IPS-NIHi11 (cell line): ENCODE results near the gene SPATA20.

Experiments
- DNase-seq: peaks from one replicate; pipeline ENCODE4 v3.0.0; 2012; ENCODE audit warnings: mixed read lengths, low spot score

The SPATA20 gene

DNA sequence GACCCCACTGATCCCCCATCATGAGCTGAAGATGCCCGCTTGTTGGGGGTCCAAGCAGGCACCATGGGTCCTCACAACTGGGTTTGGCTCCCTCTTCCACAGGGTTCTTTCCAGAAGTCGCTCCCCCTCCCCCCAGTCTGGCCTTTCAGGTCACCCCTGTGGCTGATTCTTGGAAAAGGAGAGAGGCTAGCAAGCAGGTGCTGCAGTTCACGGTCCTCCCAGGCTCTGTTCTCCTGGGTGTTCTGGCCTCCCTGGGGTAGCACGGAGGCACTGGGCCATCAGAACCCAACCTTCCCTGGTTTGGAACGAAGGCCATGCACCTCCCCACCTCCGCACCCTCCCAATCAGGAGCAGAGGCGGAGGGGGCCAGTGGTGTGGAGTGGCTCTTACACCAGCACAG lies 32.4 kb downstream of the SPATA20 start:
- no peak for DNase-seq

DNA sequence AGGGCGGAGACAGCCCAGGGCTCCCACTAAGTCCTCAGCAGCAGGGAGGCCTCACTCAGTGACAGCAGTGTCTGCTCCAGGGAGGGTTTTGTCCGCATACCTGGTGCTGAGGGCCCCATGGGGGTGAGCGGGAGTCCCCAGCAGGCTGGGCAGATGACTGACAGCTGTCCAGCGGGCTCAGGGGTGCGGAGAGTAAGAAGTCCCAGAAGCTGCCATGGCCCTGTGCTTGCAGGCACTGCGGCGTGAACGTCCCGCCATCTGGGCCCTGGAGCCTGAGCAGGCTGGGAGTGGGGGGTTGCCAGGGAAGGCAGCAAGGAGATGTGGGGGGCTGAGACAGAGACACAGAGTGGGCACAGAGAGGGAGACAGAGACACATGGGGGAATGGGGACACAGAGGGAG lies 33.7 kb downstream of the SPATA20 start:
- no peak for DNase-seq

DNA sequence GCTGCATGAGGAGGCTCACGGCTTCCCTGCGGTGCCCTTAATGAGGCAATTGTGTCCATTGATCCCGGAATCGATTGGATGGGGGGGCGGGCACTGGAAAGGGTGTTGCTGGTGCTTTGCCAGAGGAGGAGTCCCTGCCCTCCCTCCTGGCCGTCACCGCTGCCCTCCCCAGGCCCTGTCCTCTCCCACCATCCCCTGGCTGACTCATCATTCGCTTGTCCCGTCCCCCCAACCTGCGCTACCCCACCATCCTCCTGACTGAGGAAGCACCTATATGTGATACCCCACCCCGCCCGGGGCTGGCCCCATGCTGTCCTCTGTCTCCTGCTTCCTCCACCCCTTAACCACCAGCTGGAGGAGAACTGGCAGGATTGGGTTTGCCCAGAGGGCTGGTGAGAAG lies 34.3 kb downstream of the SPATA20 start:
- DNase-seq = no peak

DNA sequence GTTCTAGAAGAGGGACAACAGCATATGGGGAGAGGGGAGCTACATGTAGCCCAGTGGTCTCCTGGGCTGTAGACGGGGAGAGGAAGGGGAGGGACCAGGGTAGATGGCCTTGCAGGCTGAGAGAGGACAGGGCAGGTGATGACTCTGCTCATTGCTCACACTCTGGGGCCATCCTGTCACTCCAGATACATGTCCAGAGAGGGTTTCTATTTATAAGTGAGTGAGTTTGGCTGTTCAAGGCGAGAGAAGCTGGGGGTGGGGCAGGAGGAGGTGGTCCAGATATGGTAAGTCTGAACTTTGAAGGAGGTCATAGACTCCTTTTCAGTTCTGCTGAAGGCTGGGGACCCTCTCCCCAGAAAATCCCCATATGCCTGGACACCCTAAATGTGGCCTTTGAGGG lies 35.8 kb downstream of the SPATA20 start:
- DNase-seq = no peak

DNA sequence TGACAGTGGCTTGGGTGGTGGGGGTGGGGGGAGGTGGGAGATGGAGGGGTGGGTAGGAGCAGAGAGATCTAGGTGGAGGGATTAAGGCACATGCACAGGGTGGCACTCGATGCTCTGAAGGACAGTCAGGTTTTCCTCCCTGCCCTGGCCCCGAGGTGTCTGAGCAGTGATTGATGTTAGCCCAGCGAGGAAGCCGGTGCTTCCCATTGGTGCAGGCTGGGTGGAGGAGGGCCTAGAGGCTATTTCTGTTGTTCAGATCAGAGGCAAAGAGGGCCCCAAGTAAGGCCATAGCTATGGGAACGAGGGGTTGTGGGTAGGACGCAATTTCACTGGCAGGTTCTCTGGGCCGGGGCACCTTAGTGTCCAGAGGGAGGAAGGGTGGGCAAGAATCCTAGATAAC lies 36.7 kb downstream of the SPATA20 start:
- DNase-seq = peak; percentile 63

DNA sequence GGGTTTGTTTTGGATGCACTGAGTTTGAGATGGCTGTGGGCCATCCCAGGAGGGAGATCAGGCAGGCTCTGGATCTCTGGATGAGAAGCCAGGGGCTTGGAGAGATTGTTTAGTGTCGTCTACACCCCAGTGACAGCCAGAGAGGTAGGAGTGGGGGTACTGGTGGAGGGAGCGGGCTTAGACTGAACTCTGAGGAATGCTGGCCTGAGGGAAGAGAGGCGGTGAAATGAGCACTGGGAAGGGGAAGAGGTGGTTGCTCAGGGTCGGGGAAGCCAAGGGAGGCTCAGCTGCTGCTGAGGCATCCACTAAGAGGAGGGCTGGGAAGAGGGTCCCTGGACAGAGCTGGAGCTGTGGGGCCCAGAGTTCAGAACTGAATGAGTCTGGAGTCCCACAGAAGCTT lies 37.1 kb downstream of the SPATA20 start:
- DNase-seq = no peak

DNA sequence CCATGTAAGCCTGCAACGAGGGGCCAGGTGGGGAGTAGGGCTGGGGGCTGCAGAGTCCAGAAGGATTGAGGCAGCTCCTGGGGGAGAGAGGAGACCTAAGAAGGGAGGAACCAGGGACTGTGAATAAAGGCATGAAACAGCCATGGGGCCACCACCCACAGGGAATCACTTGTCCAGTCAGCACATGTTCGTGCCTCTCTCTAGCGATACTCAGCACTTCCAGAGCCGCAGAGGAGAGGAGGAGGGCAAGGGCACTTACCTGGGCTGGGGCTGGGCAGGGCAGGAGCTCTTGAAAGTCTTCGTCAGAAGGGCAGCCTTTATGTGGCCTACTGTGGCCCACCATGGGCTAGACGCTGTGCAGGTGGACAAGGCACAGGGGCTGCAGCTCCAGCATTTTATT lies 37.8 kb downstream of the SPATA20 start:
- DNase-seq = no peak

DNA sequence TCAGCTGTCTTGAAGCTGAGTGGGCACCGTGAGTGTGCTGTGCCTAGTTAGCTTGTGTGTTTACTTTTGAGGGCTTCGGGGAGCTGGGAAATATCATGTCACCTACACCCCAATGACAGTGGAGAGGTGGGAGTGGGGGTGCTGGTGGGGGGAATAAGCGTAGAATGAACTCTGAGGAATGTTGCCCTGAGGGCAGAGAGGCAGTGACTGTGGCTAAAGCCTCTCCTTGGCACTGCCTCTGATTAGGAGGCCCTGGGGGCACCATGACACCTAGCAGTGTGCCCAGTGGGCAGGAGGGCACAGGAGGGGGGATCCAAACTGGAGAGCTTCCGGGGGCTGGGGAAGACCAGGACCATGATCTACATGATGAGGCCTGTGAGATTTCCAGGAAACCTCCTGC lies 38.4 kb downstream of the SPATA20 start:
- no peak for DNase-seq

DNA sequence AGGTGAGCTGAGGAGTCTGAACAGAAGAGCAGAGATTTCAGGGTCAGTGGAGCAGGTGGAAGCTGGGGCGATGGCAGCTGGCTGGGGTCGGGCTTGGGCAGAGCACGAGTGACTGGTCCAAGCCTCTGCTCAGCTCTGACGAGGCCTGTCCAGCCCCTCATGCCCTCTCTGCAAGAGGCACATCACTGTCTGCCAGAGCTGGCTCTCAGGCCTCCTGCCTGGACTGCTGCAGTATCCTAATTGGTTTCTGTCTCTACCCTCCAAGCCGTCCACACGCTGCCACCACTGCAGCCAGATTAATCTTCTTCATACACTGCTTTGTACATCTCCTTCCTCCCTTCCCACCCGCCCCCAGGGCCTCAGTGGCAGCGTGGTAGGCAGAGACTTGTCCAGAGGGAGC lies 38.9 kb downstream of the SPATA20 start:
- no peak for DNase-seq

DNA sequence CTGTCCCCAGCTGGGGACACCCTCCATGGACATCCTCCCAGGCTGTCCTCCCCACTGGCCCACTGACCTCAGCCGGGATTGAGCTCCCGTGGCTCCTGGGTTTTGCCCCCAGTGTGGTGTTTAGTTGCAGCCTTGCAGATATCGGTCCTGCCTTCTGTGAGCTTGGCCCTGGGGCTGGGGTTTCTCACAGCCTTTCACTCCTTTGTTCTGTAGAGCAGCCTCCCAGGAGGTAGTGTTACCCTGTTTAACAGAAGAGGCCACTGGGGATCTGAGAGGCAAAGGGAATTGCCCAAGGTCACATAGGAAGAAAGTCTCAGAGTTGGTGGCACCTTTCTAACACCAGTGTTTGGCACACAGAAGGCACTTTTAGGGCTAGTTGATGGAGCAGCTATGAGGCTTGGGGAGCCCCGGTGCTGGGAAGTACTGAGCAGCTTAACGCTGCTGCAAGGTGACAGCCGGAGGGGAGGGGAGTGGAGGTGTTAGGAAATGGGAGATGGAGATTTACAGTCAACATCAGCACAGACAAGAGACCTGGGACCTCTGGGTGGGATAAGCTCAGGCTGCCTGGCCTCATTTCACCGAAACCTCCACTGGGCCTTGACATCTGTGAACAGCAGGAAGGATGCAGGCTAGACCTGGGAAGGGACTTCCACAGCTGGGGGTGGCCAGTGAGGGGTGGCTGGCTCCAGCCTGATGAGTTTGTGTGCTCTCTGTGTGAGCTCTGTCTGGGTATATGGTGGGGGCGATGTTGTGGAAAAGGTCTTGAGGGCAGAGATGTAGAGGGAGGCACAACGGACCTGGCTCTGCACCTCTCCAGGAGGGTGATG lies 39.7 kb downstream of the SPATA20 start:
- no peak for DNase-seq

DNA sequence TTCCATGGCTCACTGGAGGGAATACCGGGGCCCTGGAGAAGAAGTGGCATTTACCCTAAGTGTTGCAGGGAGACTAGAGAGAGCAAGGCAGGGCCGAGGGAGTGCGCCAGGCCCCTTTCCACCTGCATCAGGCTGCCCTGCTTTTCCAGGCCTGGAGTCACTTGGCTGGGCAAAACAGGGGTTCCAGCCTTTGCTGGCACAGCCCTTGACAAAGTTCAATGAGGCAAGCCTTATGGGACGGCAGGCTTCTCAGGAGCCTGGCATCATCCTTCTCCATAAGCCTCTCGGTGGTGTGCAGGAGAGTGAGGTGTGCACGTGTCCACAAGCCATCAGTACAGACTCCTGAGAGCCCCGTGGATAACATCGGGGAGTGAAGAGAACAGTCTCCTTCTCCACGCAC lies 40.6 kb downstream of the SPATA20 start:
- no peak for DNase-seq

DNA sequence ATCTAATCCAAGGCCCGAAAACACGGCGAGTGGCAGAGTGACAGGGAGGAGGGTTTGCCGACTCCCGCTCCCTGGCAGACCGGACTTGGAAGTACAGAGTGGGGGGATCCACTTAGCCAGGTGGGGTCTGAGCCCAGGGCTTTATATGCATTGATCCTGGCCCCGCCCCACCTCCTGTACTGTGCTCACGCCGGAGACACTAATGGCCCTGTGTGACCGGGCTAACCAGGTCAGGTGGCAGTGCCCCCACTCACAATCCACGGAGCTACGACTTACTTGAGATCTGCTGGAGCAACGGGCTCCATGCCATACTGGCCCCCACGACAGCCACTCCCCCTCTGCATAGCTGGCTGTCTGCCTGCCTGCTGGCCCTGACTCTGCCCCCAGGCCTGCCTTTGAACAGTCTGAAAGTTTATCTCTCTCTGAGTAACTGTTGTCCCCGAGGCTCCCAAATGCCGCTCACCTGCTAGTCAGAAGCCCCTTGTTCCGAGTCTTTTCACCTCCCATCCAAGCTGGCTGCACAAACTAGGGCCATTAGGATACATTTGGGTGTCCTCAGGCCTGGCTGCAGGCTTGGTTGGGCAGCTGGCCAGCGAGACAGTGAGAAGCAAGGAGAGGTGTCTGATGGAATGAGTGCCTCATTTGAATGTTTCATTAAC lies 41.5 kb downstream of the SPATA20 start:
- DNase-seq = no peak

DNA sequence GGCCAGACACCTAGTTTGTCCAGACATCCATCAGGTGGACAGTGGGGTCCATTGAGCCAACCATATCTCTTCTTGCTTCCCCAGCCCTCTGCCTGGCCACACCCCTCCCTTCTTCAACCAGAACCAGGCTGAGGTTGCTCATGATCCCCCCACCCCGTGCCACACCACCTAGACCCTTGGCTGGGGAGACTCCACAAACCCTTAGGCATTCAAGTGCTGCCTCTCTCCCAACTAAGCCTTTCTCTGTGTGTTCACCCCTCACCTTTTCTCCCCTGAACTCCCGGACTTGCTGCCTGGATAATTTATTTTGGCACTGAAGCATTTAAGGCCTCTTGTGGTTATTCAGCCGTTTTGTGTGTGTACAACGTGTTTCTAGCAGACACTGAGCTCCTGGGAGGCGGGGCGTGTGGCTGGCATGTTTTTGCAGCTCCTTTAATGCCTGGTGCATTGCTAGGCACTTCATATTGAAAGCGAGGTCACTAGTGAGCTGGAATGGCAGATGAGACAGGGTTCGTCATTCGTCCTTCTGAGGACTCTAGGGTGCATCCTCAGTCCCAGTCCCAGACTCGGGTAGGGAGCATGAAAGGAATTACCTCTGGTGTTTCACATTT lies 42.2 kb downstream of the SPATA20 start:
- no peak for DNase-seq

DNA sequence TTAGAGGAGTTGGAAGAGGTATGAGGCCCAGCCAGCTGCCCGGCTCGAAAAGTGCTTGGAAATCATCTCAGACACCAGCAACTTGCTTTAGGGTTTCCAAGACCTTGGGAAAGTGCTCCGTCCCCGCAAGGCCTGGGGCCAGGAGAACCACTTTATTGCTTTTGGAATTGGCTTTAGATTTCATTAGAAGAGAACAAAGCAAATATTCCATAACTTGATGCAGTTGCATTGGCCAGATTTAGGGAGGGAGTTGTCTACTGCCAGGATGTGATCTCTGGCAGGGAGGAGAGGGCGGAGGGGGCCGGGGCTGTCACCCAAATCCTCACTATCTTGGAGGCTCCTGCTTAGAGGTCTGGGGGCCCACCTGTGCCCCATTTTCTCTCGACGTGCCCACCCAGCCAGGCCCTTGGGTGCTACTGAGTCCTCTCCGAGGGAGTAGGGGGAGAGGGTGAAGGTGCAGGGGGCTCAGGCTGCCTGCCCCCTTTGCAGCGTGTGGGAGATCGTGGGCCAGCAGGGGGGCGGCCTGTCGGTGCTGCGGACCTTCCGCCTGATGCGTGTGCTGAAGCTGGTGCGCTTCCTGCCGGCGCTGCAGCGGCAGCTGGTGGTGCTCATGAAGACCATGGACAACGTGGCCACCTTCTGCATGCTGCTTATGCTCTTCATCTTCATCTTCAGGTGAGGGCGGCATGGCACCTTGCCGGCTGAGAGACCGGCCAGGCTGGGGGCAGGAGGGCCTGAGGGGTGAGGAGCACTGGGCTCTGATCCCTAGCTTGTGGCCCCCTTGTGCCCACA lies 44.2 kb downstream of the SPATA20 start:
- no peak for DNase-seq

DNA sequence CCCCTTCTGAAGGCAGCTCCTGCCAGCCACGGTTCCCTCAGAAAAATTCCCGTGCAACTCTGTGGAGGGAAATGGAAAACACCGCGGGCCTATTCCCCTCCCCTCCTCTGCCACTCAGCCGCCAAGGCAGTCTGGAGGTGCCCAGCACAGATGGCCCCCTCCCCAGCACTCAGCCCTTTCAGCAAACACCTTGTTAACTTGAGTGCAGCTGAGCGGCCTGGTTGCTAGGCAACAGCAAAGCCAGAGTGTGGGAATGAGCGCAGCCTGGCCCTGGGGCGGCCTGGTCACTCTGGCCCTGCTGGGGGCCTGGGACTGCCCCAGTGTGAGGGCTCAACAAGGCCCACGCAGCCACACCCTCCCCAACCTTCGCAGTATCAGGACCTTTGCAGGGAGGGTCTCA lies 46.3 kb downstream of the SPATA20 start:
- DNase-seq = peak; percentile 79

DNA sequence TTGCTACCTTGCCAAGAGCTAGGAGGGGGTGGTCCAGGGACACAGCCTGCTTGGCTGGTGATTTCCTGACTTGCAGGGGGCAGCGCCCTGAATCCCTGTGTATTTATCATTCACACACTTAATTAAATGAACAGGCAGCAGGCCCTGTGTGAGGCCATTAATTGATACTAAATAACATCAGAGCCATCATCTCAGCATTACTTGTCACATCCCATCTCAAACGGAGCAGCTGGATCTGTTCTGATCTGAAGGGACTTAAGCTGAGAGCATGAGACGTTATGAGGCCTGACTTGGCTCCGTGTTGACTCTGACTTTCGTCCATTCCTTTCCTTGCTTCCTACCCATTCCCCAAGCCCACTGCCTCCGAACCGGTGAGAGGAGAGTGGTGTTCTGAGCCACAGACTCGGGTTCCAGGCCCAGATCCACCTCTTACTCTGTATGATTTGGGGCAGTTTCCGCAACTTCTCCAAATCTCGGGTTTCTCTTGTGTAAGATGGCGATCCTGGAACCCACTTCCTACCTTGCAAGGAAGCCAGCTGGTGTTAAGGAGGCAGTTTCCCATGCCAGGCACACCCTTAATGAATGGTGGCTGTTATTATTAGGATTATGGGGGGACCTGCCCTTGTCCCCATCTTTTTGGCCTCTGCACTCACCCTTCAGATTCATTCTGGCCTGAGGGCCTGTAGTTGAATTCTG lies 47.3 kb downstream of the SPATA20 start:
- no peak for DNase-seq

DNA sequence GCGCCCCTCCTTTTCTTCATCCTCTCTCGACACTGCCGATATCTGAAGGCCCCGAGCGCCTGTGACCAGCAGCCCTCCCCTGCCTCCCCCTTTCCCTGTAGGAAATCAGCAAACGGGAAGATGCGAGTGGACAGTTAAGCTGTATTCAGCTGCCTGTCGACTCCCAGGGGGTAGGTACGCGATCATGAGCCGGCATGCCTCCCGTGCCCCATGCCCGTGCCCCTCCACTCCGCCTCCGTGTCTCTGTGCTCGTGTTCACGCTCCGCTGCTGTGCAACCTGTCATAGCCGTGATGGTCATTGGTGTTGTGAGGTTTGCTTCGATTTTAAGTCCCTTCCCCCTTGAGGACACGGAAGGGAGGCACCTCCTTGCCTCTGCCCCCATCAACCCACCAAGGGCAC lies 47.9 kb downstream of the SPATA20 start:
- no peak for DNase-seq

DNA sequence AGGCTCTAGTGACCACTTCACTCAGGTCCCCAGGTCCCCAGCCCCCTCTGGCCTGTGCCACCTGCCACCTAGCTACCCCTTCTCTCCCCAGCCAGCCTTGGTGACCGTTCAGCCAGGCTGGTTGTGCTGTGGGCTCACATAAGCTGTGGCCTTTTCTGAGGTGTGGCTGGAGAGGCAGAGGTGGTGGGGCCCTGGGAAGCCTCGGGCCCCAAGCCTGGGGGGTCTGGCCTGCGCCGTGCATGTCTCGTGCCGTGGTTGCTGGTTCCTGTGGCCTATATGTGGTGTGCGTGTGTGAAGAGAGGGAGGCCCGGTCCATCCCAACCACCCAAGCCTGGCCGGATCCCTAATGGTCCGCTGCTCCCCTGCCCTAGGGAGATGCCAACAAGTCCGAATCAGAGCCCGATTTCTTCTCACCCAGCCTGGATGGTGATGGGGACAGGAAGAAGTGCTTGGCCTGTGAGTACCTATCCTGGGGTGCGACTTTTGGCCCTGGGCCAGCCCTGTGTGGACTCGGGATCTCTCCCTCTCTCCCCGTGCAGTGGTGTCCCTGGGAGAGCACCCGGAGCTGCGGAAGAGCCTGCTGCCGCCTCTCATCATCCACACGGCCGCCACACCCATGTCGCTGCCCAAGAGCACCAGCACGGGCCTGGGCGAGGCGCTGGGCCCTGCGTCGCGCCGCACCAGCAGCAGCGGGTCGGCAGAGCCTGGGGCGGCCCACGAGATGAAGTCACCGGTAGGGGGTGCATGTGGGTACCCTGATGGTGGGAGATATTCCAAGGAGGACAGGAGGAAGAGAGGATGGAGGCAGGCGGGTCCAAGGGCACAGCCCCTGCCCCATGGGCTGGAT lies 49.4 kb downstream of the SPATA20 start:
- peak; percentile 91 for DNase-seq

DNA sequence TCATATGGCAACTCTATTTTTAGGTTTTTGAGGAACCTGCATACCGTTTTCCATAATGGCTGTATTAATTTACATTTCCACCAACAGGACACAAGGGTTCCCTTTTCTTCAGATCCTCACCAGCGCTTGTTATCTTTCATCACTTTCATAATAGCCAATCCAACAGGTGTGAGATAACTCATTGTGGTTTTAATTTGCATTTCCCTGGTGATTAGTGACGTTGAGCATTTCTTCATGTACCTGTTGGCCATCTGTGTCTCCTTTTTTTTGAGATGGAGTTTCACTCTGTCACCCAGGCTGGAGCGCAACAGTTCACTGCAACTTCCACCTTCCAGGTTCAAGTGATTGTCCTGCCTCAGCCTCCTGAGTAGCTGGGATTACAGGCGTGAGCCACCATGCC lies 51.5 kb downstream of the SPATA20 start:
- DNase-seq = no peak

DNA sequence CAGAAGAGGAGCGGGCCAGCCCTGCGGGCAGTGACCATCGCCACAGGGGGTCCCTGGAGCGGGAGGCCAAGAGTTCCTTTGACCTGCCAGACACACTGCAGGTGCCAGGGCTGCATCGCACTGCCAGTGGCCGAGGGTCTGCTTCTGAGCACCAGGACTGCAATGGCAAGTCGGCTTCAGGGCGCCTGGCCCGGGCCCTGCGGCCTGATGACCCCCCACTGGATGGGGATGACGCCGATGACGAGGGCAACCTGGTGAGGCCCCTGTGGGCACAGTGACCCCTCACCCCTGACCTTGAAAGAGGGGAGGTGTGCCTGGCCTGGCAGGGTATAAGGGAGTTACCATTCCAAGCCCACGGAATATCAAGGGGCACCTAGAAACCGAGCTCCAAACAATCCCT lies 52.6 kb downstream of the SPATA20 start:
- no peak for DNase-seq

DNA sequence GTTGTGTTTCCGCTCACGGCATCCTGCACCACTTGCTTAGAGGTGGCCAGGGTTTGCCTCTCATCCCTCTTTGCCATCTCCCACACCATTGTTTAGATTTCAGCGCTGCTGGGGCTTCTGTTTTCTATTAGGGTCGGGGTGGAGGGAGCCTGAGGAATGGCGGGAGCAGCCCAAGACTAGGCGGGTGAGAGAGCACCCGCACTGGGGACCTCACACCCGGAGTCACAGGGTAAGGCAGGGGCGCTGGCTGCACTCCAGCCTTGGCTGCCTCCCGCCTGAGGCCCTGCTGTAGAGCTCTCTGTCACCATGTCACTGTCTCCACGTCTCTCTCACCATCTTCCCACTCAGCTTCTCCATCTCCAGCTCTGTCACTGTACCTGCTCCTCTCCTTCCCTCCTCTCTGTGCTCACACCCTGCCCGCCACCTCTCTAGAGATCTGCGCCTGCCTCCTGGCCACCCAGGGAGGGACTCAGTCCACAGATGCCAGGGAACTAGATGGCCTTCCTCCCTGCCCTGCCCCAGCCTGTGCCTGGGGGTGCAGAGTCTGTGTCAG lies 54.9 kb downstream of the SPATA20 start:
- DNase-seq = no peak
